HG02870 (cell line): ENCODE data around the gene NPIPA5.
"Not testable (repeated sequence)": the region's sequence is repeated elsewhere in the genome, so short reads cannot be mapped to it uniquely, and the experiment has no call there.

ENCODE experiments used
- ATAC-seq: cut with Tn5 transposase; IDR thresholded peaks from one replicate; pipeline ENCODE4 v1.9.1; 2021; ENCODE audit warnings: mild to moderate bottlenecking, moderate library complexity; ENCODE audit not compliant: unreplicated experiment

Gene NPIPA5

DNA sequence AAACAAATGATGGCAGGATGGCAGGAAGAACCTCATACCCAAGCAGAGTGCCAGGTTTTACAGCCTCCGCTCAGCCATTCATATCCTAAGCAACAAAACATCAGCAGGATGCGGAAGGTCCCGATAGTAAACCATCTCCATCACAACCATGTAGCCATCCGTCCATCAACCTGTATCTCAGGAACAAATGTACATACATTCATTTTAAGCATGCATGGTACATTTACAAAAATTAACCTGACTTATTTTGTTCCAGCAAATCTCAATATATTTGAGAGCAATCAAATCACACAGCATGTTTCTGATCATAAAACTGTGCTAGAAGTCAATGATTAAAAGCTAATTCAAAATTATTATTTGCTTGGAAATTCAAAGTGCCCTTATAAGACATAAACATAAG, at the start of gene NPIPA5:
NPIPA5 (minus strand) TSS at position 101 of the 400 bp plus-strand sequence; CDS start at position 101, 0 bp downstream.
- not testable (repeated sequence) for ATAC-seq

DNA sequence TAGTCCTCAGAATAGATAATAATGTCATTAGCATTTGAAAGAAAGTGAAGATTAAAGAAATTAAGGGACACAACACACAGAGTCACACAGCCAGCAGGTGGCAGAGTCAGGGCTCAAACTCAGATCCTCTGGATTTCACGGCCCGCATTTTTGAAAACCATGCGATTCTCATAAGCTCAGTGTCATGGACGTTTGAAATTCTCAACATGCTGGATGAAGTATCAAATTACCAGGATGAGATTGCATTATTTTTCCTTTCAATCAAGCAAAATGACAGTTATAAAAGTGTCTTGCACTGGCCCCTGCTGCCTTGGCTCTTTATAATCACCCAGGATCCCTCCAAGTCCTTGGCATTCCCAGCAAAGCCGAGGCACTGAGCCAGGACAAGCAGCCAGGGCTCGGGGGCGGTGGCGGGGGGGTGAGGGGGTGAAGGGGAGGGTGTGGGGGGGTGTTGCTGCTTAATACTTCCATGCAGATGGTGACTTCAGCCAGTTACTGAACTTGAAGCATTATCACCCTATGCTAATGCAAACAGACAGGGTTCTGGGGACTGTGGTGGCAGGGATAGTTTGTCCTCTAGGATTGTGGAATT, 49.6 kb upstream of the NPIPA5 start:
- no peak for ATAC-seq

DNA sequence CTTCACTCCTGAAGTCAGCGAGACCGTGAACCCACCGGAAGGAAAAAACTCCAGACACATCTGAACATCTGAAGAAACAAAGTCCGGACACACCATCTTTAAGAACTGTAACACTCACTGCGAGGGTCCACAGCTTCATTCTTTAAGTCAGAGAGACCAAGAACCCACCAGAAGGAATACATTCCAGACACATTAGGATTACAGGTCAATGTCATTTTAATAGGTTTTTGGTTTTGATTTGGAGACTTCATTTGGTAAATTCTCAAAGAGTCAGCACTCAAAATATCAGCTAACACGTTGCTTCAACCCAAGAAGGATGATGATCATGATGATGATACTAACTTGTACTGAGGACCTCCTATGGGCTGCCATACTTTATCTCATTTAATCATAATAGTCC, 48.7 kb upstream of the NPIPA5 start:
- no peak for ATAC-seq

DNA sequence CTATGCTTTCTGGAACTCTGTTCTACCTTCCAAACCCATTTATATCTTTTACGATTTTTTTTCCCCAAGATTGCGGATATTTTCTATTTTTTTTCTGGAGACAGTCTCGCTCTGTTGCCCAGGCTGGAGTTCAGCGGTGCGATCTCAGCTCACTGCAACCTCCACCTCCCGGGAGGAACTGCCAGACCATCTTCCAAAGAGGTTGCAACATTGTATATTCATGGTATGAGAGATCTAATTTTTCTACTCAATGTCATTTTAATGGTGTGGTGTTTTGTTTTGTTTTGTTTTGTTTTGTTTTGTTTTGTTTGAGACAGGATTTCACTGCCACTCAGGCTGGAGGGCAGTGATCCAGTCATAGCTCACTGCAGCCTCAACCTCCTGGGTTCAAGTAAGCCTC, 47.8 kb upstream of the NPIPA5 start:
- no peak for ATAC-seq

DNA sequence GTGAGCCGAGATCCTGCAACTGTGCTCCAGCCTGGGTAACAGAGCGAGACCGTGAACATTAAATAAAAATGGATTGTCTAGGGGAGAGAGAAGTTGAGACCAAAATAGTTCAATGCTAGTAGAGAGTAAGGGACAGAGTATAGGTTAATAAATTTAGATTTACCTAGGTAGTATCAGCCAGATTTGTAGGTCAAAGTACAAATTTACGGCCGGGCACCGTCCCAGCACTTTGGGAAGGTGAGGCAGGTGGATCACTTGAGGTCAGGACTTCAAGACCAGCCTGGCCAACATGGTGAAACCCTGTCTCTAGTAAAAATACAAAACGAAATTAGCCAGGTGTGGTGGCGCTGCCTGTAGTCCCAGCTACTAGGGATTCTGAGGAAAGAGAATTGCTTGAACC, 44.1 kb upstream of the NPIPA5 start:
- ATAC-seq = no peak

DNA sequence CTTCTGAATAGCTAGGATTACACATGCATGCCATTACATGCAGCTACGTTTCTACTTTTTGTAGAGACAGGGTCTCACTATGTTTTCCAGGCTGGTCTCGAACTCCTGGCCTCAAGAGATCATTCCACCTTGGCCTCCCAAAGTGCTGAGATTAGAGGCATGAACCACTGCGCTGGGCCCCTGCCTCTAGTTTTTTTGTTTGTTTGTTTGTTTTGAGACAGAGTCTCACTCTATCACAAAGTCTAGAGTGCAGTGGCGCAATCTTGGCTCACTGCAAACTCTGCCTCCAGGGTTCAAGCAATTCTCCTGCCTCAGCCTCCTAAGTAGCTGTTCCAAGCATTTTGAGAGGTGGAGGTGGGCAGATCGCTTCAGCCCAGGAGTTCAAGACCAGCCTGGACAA, 43.6 kb upstream of the NPIPA5 start:
- not testable (repeated sequence) for ATAC-seq

DNA sequence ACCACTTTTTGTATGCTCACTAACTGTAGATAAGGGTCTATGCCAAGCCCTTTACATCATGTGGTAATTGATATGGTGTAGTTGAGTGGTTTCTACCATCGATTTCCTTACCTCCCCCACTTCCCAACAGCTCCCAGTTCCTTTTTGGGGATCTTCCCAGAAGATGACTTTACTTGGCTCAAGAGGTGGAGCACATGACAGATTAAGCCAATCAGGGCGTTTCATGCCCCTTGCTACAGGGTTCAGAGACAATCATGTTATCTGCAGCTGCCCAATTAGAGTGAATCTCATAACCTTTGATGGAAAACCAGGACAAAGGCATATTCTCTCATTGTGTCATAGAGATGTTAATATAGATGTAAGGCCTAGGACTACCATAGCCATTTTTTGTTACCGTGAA, 40.1 kb upstream of the NPIPA5 start:
- no peak for ATAC-seq

DNA sequence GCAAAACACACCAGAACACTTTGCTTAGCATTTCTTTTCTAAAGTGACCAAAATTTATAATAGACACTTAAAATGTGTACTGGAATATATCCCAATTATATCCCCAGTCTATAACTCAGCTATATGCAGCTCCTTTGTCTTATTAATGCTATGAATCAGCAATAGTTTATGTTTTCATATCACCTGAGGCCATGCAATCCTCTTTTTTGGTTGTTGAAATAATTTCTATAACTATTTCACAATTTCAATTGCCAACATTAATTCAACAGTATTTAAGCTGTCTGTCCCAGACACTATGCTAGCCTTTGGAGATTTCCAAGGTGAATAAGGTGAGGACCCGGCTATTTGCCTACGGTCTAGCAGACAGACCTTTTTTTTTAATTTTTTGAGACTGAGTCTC, 39.1 kb upstream of the NPIPA5 start:
- ATAC-seq = no peak

DNA sequence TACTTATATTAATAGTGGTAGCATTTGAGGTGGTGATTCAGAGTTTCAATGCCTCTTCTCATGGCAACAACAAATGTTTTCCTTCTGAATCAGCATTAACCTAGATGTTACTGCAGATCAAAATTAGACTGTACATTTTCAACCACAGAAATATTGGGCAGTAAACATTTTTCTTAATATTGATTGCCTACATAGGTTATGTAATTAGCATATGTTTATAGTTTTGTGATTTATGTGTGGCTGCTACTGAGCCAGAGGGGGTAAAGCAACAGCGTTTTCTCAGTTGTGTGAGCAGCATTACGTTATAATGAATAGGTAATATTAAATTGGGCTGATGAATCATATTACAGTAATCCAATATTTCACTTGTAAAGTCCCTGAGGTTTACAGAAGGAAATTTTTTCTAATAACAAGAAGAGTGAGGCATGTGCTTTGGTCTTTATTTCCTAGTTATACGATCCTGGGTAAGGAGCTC, 37.5 kb upstream of the NPIPA5 start:
- ATAC-seq = no peak

DNA sequence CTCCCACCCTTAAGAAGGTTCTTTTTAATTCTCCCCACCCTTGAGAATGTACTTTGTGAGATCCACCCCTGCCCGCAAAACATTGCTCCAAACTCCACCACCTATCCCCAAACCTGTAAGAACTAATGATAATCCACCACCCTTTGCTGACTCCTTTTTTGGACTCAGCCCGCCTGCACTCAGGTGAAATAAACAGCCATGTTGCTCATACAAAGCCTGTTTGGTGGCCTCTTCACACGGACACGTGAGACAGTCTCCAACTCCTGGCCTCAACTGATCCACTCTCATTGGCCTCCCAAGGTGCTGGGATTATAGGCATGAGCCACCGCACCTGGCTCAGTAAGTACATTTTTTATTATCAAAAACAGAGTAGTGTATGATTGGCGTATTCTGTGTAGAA, 31.4 kb upstream of the NPIPA5 start:
- ATAC-seq = not testable (repeated sequence)

DNA sequence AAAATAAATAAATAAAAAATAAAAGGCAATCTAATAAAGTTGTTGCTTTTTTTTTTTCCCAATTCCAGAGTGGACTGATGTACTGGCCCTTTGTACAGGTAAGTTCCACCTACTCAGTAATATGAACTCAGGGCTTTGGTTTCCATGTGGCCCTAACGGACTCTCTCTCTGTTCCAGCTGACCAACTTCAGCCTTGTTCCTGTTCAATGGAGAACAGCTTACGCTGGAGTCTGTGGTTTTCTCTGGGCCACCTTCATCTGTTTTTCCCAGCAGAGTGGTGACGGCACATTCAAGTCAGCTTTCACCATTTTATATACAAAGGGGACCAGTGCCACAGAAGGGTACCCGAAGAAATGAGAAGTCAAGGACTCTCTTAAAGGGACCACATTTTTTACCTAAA, 29.7 kb upstream of the NPIPA5 start:
- not testable (repeated sequence) for ATAC-seq

DNA sequence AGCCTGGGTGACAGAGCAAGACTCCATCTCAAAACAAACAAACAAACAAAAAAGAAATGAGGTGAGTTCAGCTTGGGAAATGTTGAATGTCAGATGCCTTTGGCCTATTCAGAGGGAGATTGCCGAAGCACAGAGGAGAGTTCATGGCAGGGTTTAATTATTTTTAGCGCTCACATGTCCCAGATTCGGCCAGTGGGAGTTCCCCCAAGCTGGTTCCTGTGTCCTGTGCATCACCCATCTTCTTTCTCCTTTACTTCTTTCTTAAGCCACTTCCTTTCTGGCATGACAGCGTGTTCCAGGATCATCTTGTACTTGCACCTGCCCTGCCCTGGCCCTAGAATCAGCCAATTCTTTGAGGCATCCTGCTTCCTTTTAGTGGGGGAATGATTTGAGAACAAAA, 26.7 kb upstream of the NPIPA5 start:
- ATAC-seq = no peak

DNA sequence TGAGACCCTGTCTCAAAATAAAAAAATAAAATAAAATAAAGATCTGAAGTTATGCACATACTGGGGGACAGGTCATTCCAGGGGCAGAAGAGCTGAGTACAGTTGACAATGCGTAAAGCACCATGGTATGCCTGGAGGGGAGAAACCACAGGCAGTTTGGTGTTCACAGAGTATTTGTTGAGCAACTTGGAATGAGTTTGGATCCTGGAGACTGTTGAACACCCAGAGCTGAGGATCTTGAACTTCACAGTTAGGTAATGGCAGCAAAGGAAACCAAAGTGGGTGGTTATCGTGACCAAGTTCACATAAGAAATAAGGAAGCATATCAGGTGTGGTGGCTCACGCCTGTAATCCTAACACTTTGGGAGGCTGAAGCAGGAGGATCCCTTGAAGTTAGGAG, 26.0 kb upstream of the NPIPA5 start:
- ATAC-seq = not testable (repeated sequence)

DNA sequence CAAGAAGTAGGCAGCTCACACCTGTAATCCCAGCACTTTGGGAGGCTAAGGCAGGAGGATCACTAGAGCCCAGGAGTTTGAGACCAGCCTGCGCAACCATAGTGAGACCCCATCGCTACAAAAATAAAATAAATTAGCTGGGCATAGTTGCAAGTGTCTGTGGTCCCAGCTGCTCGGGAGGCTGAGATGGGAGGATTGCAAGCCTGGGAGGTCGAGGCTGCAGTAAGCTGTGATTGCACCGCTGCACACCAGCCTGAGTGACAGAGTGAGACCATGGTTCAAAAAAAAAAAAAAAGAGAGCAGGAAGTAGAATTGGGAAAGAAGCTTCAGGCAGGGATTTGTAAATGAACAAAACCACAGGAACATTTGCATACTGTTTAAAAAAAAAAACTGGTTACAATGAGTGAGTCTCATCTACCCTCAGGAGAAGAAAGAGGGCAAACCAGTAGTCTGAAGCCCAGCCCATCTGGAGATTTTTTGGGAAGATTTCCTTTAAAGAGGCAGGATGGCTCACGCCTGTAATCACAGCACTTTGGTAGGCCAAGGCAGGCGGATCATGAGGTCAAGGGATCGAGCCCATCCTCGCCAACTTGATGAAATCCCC, 25.4 kb upstream of the NPIPA5 start:
- no peak for ATAC-seq

DNA sequence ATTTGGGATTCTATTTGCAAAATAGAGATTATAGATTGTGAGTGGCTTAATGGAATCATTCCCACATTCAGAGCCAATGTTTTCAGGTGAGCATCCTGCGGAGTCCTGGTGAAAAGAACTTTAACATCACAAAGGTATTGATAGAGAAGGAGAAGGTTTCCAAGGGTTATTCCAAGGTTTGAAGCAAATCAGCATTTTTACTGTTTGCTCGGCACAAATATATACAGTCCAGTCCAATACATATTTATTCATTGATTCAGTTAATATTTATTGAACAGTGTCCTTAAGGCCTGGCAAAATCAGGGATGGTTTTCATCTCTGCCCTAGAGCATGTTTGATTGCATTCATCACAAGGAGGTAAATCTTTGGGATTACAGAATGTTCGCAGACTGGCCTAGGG, 23.9 kb upstream of the NPIPA5 start:
- no peak for ATAC-seq

DNA sequence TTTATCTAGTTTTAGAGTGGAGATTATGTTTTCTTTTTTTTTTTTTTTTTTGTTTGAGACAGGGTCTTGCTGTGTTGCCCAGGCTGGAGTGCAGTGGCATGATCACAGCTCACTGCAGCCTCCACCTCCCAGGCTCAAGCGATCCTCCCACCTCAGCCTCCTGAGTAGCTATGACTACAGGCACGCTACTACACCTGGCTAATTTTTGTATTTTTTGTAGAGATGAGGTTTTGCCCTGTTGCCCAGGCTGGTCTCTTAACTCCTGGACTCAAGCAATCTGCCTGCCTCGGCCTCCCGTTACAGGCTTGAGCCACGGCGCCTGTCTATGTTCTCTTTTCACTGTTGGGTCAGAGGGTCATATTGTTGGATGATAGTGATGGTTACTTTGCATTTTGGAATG, 22.2 kb upstream of the NPIPA5 start:
- ATAC-seq = not testable (repeated sequence)

DNA sequence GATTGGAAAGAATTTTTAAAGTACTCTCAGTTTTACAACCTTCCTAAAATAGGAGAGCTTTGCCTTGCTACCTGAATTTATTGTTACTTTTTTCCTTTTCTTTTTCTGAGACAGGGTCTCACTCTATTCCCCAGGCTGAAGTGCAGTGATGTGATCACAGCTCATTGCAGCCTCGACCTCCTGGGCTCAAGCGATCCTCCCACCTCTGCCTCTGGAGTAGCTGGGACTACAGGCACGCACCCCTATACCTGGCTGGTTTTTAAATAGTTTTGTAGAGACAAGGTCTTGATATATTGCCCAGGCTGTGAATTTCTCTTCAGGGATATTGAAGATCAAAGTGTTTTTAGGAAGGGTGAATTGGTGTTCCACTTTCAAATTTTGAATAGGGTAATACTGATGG, 21.2 kb upstream of the NPIPA5 start:
- ATAC-seq = no peak

DNA sequence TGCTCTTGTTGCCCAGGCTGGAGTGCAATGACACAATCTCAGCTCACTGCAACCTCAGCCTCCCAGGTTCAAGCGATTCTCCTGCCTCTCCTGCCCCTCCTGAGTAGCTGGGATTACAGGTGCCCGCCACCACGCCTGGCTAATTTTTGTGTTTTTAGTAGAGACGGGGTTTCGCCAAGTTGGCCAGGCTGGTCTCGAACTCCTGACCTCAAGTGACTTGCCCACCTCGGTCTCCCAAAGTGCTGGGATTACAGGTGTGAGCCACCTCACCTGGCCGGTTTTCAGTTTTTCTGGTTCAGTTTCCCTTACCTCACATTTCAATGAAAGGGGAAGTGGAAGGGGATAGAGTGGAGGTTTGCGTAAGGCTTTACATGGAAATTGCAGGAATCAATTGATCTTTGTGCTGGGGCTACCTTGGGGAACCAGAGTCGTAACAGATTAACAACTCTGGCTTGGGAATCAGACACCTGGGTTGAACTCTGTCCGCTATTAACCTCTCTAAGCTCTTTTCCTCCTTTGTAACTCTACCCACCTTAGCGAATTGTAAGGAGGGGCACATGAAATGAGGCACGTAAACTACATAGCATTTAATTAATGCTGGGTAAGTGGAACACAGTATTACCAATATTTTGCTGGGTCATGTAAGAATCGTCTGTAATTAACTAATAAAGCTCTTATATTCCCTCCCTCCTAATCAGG, 20.7 kb upstream of the NPIPA5 start:
- ATAC-seq = no peak

DNA sequence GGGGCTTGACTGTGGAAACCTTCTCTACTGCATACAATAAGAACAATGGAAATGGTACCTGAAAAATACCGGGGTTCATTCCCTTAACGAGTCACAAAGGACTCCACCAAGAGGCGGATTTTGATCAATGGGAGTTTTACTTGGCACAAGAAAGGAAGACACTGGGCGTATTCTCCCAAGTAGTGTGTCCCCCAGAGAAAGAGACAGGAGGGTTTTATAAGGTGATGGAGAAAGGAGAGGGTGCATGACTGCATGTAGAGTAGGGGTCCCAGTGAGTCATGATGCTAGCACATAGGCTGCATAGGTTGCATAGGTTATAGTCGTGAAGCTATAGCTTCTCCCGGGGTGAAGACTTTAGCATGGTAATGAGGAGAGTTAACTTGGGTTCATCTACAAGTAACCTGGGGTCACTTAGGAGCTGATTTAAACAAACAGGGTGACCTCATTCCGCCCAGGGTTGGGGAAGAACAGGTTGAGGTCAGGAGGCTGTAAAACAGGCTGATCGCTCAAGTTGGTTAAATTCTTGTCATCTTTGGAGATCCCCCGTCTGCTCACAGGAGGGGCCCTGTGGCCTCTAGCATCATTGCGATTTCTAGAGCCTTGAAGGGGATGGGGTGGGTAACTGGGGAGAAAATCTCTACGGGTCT, 19.0 kb upstream of the NPIPA5 start:
- no peak for ATAC-seq

DNA sequence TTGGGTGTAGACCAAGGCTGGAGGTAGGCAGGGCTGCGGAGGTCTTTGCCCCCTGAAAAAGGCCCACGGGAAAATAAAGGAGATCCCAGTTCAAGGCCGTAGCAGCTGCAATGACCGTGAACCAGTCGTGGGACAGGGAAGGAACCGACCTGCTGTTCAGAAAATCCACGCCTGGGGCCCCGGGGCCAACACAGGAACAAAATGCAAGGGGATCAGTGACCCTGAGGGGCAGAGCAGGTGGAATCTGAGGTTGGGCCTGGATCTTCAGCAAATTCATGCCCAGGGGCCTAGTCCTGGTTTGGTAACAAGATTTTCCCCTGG, 18.4 kb upstream of the NPIPA5 start:
- ATAC-seq = not testable (repeated sequence)

DNA sequence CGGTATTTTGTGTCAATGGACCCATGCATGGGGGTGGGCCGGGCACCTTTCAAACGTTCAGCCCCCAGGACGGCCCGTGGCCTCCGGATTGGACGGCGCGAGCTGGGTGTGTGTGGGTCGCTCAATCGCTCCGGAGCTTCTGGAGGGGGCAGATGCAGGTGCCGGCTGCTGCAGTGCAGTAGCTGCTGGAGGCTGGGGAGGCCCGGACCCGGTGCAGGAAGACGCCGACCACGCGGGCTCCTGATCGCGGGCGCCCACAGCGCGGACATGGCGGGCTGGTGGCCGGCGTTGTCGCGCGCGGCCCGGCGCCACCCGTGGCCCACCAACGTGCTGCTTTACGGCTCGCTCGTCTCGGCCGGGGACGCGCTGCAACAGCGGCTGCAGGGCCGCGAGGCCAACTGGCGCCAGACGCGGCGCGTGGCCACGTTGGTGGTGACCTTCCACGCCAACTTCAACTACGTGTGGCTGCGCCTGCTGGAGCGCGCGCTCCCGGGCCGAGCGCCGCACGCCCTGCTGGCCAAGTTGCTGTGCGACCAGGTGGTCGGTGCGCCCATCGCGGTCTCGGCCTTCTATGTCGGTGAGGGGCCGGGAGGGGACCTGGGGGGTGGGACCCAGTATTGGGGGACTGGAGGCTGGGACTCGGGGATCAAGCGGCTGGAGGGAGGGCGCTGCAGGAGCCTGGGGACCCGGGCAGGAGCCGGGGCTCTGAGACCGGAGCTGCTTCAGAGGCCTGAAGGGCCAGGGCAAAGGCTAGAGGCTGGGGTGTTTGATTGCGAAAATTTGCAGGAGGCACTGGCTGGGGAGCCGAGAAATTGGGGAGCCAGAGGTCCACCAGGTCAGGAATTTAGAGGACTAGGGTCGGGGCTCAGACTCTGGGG, 17.8 kb upstream of the NPIPA5 start, which contains the start of gene MPV17L:
MPV17L (plus strand) TSS at position 124 of the 878 bp plus-strand sequence; CDS start at position 268, 144 bp downstream.
- ATAC-seq = not testable (repeated sequence)
